Right lobe of liver (tissue), 4 donors: Measurements from ENCODE around the gene ASB1.

Source experiments
- CTCF ChIP-seq, 4 donors: fragments of 200-600 bp in 3 of 4; fragments of 450-650 bp in 1 of 4; IDR thresholded peaks; one replicate each; pipeline versions ENCODE4 v1.5.1 to v1.8.0; 2016 to 2022; ENCODE audit warnings: antibody characterized with exemption in 4 of 4, mild to moderate bottlenecking in 2 of 4
- POLR2A ChIP-seq: fragments of 450-650 bp; IDR thresholded peaks from one replicate; pipeline ENCODE4 v1.6.1; 2017; ENCODE audit warnings: antibody characterized with exemption, mild to moderate bottlenecking
- donor health status: DM: no; HTN: no; CAD: no.
- donor health status: DM: no; HTN: no; CAD: no.
- donor health status: DM: no; HTN: yes; CAD: no.

DNA sequence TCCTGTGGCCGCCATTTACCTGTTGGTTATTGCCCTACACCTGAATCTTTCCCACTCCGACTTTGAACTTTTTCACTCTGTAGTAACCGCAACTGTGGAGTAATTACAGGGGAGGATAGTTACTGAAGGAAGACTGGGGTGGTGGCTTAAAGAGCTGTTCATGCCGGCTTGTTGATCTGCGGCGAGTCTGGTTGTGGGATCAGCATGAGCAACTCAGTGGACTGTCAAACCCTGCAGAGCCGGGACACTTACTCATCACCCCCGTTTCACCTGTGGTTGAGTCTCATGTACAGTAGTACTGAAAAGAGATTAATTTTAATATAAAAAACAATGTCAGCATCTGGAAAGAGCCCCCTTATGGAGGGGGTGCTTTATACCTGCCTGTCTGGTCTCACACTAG lies 2.1 kb downstream of the ASB1 start:
- TF ChIP-seq CTCF (IDR thresholded peaks at IDR 0.05) (no peak), POLR2A (no peak)
